Heart right ventricle (tissue), 16 donors: ENCODE data around the gene NUTM2E. TPM values are rescaled to one million over a fixed set of nuclear protein-coding genes. Genes with fewer than 3 reads are reported as not detected.
"Not testable (repeated sequence)": the region's sequence is repeated elsewhere in the genome, so short reads cannot be mapped to it uniquely, and the experiment has no call there.

Experiments used
- ATAC-seq, 8 donors: fragments of 200-7000 bp; cut with Tn5 transposase; one replicate each; pipeline ENCODE4 v1.9.1; 2020; ENCODE audit warnings: mild to moderate bottlenecking in 8 of 8, moderate library complexity in 8 of 8, moderate number of reproducible peaks in 1 of 8
- DNase-seq, 2 donors: peaks; one replicate each; pipeline ENCODE4 v3.0.0-alpha.2; 2020
- H3K27ac ChIP-seq, 10 donors: fragments of 200-600 bp; sonication (generic) in 2 of 10; one replicate each; pipeline versions ENCODE4 v1.5.0 to v1.8.0; 2020 to 2022; ENCODE audit warnings: mild to moderate bottlenecking in 3 of 10
- H3K27me3 ChIP-seq, 7 donors: fragments of 200-600 bp; one replicate each; pipeline ENCODE4 v1.8.0; 2021 to 2022; ENCODE audit warnings: mild to moderate bottlenecking in 2 of 7
- H3K36me3 ChIP-seq, 9 donors: fragments of 200-600 bp; sonication (generic) in 1 of 9; one replicate each; pipeline versions ENCODE4 v1.5.0 to v1.8.0; 2020 to 2022; ENCODE audit warnings: mild to moderate bottlenecking in 2 of 9
- H3K4me1 ChIP-seq, 9 donors: fragments of 200-600 bp; sonication (generic) in 1 of 9; one replicate each; pipeline versions ENCODE4 v1.5.0 to v1.8.0; 2020 to 2022; ENCODE audit warnings: mild to moderate bottlenecking in 4 of 9
- H3K4me3 ChIP-seq, 10 donors: fragments of 200-600 bp; sonication (generic) in 2 of 10; one replicate each; pipeline versions ENCODE4 v1.5.0 to v1.8.0; 2020 to 2022; ENCODE audit warnings: mild to moderate bottlenecking in 7 of 10, moderate library complexity in 2 of 10
- H3K9me3 ChIP-seq, 11 donors: fragments of 200-600 bp in 10 of 11; sonication (generic) in 2 of 11; one replicate each; pipeline versions ENCODE4 v1.5.0 to v1.8.0; 2013 to 2022; ENCODE audit warnings: mild to moderate bottlenecking in 2 of 11, control low read depth in 1 of 11, moderate library complexity in 1 of 11
- WGBS, 2 donors: extraction: QIAGEN DNeasy Blood & Tissue Kit; methylation state at CpG; one replicate each; pipeline ENCODE4 v1.1.7; 2013; ENCODE audit warnings: inconsistent platforms in 1 of 2; 5-methylcytosine and 5-hydroxymethylcytosine counted together
- intact Hi-C, 10 donors: fragments of 100-400 bp; cut with DNase I; formaldehyde crosslinking; loops; one replicate each; pipeline versions ENCODE4 v1.11.1 to v1.14.2; 2022
- polyA plus RNA-seq, 2 donors: library from polyadenylated mRNA; stranded (reverse); fragments of 200-250 nt; gene quantifications; one replicate each; pipeline ENCODE4 v1.2.3, GENCODE V29; 2013
- total RNA-seq, 10 donors: library from RNA; stranded (reverse); fragmentation: NEBNext Ultra II Directional in 3 of 10; extraction: Animal tissue kit (Norgen Biotek cat#: 25700) in 3 of 10; gene quantifications; one replicate each; pipeline versions ENCODE4 v1.2.1 to v1.2.4, GENCODE V29; 2021 to 2023
- TF ChIP-seq, protein P1 (sequence below), 9 donors: fragments of 200-600 bp; sonication (generic) in 2 of 9; IDR thresholded peaks; one replicate each; pipeline versions ENCODE4 v1.5.0 to v1.8.0; 2021 to 2022; ENCODE audit warnings: antibody characterized with exemption in 9 of 9, mild to moderate bottlenecking in 5 of 9, moderate library complexity in 1 of 9
- donor health status: Arrhythmogenic right ventricular cardiomyopathy.
- donor health status: ischemic (EF 13 %, LVEDD 7.1; RV severe dilation, severe dysfunction).
- donor health status: healthy with polysubstance abuse.
- donor health status: DM: no; HTN: yes; CAD: no.
- donor health status: DM: no; HTN: no; CAD: no.
- donor health status: ischemic (EF 25% LVEDD 6.9; RV normal size, moderate dysfunction).
- donor health status: ischemic (EF 25% LVEDD 5.7; RV mildly dilated, moderate dysfunction).
- donor health status: healthy.
- donor health status: DM: yes; HTN: yes; CAD: no.
- donor health status: Ischemic cardiomyopathy.
- donor health status: ischemic (EF 35%, LVEDD 5.7; RV mildly dilated, moderate dysfunction).
- donor health status: nonischemic (EF 11% LVEDD 7.7; RV severe dilation, severe dysfunction).
- donor health status: DM: yes; HTN: yes; CAD: no.
- donor health status: PGD.
- donor health status: ischemic (EF 29% LVEDD 5.4; RV normal size, mild dysfunction).
- donor health status: nonischemic (EF 23%, LVEDD 6.1; RV moderate dilation, normal function).

The NUTM2E gene
- total and polyA plus RNA-seq, 12 donors: 0.09 to 0.28 (median 0.17) TPM; not detected in 8

- DNase-seq, H3K27ac ChIP-seq, H3K4me3 ChIP-seq, ATAC-seq, H3K4me1 ChIP-seq, H3K9me3 ChIP-seq, intact Hi-C loops, H3K27me3 ChIP-seq: not testable (repeated sequence)
- WGBS, 2 donors: 87 to 88% methylated on average over 2 of the region's 2 CpGs
- peaks cover 0 to 12% (median 0%) of the 10 kb centered on the region in 9 donors for H3K36me3 ChIP-seq
These were observed 20.7 kb upstream of the NUTM2E start for GRCh38 chr10:79805857-79806256.

DNA sequence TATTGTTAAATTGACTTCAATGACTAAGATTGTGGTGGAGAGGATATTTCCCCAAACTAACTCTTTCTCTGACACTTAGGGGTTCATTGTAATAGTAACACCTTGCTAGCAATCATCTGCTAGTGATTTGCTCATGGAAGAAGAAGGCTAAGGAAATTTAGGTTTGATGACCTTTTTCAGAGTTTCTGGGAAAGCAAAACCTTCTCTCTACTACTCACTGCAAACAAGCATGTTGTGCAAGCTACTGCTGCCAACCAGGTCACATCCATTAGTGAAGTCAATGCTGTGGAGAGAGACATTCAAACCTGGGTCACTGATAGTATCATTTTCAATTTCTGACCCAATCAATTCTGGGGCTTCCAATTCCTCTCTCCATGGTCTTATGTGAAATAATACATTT is 14.6 kb upstream of the NUTM2E start:
- DNase-seq, intact Hi-C loops, H3K9me3 ChIP-seq, H3K4me3 ChIP-seq, H3K27me3 ChIP-seq, H3K4me1 ChIP-seq, H3K36me3 ChIP-seq, ATAC-seq, H3K27ac ChIP-seq: not testable (repeated sequence)

GRCh38 chr10:79816290-79816689 is 10.2 kb upstream of the NUTM2E start:
- H3K4me3 ChIP-seq, H3K9me3 ChIP-seq, intact Hi-C loops, H3K4me1 ChIP-seq, H3K27me3 ChIP-seq, DNase-seq, H3K36me3 ChIP-seq, H3K27ac ChIP-seq, ATAC-seq: not testable (repeated sequence)
- 75 to 95% methylated on average over 1 to 2 of the region's 2 CpGs for WGBS, 2 donors

DNA sequence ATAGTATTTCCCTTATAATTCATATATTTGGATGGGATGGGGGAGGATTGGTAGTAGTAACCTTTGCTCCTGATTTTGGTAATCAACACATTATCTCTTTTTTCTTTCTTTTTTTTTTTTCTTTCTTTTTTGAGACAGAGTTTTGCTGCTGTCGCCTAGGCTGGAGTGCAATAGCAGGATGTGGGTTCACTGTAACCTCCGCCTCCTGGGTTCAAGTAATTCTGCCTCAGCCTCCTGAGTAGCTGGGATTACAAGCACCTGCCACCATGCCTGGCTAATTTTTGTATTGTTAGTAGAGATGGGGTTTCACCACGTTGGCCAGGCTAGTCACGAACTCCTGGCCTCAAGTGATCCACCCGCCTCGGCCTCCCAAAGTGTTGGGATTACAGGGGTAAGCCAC is 3.2 kb upstream of the NUTM2E start:
- 91 to 95% methylated on average over 6 of the region's 6 CpGs for WGBS, 2 donors
- not testable (repeated sequence) for ATAC-seq, H3K27me3 ChIP-seq, H3K27ac ChIP-seq, H3K9me3 ChIP-seq, H3K4me3 ChIP-seq, DNase-seq, H3K36me3 ChIP-seq
- H3K4me1 ChIP-seq: peaks cover 0 to 19% (median 4%) of the 10 kb centered on the region in 9 donors
- intact Hi-C loops: loop anchor here in 3 of 10 donors (10.0 kb wide), 1 partner anchor 101 kb away; no protein-coding TSS in a partner anchor

GRCh38 chr10:79825587-79826011 is 940 bp upstream of the NUTM2E start:
- Histone ChIP-seq H3K4me1 (peaks cover 0 to 22% (median 6%) of the 10 kb centered on the region in 9 donors), H3K4me3 (peak overlapping the region in 9 of 10 donors; percentile 52 to 64 (median 61)), H3K27ac (peak overlapping the region in 8 of 10 donors; percentile 68 to 89 (median 86))
- not testable (repeated sequence) for H3K9me3 ChIP-seq, H3K36me3 ChIP-seq, H3K27me3 ChIP-seq
- peak; percentile 43 to 72 (median 54) for ATAC-seq
- DNase-seq: peak in 1 of 2 donors; percentile 21
- TF ChIP-seq, protein P1, sequence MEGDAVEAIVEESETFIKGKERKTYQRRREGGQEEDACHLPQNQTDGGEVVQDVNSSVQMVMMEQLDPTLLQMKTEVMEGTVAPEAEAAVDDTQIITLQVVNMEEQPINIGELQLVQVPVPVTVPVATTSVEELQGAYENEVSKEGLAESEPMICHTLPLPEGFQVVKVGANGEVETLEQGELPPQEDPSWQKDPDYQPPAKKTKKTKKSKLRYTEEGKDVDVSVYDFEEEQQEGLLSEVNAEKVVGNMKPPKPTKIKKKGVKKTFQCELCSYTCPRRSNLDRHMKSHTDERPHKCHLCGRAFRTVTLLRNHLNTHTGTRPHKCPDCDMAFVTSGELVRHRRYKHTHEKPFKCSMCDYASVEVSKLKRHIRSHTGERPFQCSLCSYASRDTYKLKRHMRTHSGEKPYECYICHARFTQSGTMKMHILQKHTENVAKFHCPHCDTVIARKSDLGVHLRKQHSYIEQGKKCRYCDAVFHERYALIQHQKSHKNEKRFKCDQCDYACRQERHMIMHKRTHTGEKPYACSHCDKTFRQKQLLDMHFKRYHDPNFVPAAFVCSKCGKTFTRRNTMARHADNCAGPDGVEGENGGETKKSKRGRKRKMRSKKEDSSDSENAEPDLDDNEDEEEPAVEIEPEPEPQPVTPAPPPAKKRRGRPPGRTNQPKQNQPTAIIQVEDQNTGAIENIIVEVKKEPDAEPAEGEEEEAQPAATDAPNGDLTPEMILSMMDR (IDR thresholded peaks at IDR 0.05): peak; percentile 12 to 53 (median 38)
- 0 to 7% methylated on average over 8 to 13 of the region's 38 CpGs for WGBS, 2 donors
- intact Hi-C loops: loop anchor here in 4 of 10 donors (5.0 to 10.0 kb wide), 2 partner anchors 99 to 102 kb away; no protein-coding TSS in a partner anchor

- not testable (repeated sequence) for H3K36me3 ChIP-seq, DNase-seq, H3K27me3 ChIP-seq, H3K9me3 ChIP-seq
- peaks cover 0 to 22% (median 6%) of the 10 kb centered on the region in 9 donors for H3K4me1 ChIP-seq
- 0 to 1% methylated on average over 12 to 16 of the region's 44 CpGs for WGBS, 2 donors
- peak in 1 of 8 donors; percentile 10 for ATAC-seq
- intact Hi-C loops: loop anchor here in 4 of 10 donors (5.0 to 10.0 kb wide), 2 partner anchors 99 to 101 kb away; no protein-coding TSS in a partner anchor
- H3K27ac ChIP-seq: peak overlapping the region; percentile 67 to 89 (median 87)
- peak overlapping the region in 9 of 10 donors; percentile 52 to 64 (median 61) for H3K4me3 ChIP-seq
These were observed 426 bp upstream of the NUTM2E start for GRCh38 chr10:79826131-79826495.

- DNase-seq, H3K27ac ChIP-seq, intact Hi-C loops, H3K9me3 ChIP-seq, H3K36me3 ChIP-seq, H3K4me3 ChIP-seq, H3K27me3 ChIP-seq, ATAC-seq, H3K4me1 ChIP-seq: not testable (repeated sequence)
- WGBS, 2 donors: 80 to 84% methylated on average over 3 of the region's 3 CpGs
These were observed 7.3 kb downstream of the NUTM2E start for GRCh38 chr10:79833833-79834232.

DNA sequence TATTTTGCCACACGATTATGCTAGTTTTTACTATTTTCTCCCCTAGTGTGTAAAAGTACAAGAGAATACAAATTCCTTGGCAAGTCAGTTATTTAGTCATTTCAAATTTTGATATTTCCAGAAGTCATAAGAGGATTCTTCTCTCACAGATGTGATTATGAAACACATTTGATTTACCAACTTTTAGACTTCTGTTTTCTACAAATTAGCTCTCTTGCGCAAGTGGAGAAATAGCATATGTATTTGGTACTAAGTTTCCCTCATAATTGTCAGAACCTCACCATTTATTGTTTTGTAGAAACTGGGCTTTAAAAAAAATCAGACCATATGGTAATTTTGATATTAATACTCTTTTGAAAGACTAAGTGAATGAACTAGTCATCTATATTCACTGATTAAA is 9.4 kb downstream of the NUTM2E start:
- H3K36me3 ChIP-seq, H3K4me1 ChIP-seq, H3K27me3 ChIP-seq, H3K27ac ChIP-seq, ATAC-seq, H3K9me3 ChIP-seq, H3K4me3 ChIP-seq, intact Hi-C loops, DNase-seq: not testable (repeated sequence)
- 92 to 100% methylated on average over 1 of the region's 2 CpGs for WGBS, 2 donors

DNA sequence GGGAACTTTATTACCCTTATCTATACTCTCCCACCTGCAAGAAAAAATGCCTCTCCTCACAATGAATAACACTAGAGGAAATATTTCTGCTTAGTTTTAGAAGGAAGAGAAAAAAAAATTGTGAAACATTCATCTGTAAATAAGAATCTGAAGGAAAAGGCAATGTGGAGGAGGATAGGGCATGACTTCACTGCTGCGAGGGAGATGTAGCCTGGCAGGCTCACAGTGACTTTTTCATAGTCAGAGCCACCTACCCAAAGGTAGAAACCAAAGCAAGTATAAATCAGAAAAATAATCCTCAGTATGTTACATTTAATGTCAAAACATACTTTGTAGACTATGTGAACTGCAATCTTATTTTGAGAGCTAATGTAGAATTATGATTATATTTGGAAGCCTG is 10.4 kb downstream of the NUTM2E start:
- ATAC-seq, H3K27ac ChIP-seq, H3K4me1 ChIP-seq, H3K9me3 ChIP-seq, H3K36me3 ChIP-seq, intact Hi-C loops, H3K27me3 ChIP-seq, H3K4me3 ChIP-seq, DNase-seq: not testable (repeated sequence)
- WGBS, 2 donors: 52 to 55% methylated on average over 1 of the region's 1 CpG

- H3K4me3 ChIP-seq, H3K27me3 ChIP-seq, intact Hi-C loops, H3K9me3 ChIP-seq, H3K4me1 ChIP-seq, DNase-seq, ATAC-seq, H3K27ac ChIP-seq, H3K36me3 ChIP-seq: not testable (repeated sequence)
- WGBS, 2 donors: 86 to 88% methylated on average over 9 of the region's 16 CpGs
These were observed 11.9 kb downstream of the NUTM2E start for GRCh38 chr10:79838441-79838840.
